ENCODE measurements around the gene CST3. TPM values are rescaled to one million over a fixed set of nuclear protein-coding genes. Genes with fewer than 3 reads are reported as not detected.

Gene CST3
- total and polyA plus RNA-seq, 2 donors: 231 to 465 TPM

GRCh38 chr20:23679133-23680092 is 41.7 kb upstream of the CST3 start:
- Histone ChIP-seq H3K4me3 (ENCODE audit: low read length in 2 of 2) (no peak overlapping the region), H3K36me3 (ENCODE audit: control insufficient read depth in 2 of 2, insufficient read depth in 2 of 2, low read length in 1 of 2) (no peaks in the 10 kb centered on the region), H3K27me3 (ENCODE audit: control insufficient read depth in 2 of 2, insufficient read depth in 1 of 2, low read length in 1 of 2) (no peaks in the 10 kb centered on the region), H3K27ac (ENCODE audit: low read depth in 1 of 2, low read length in 1 of 2) (no peak overlapping the region), H3K4me1 (ENCODE audit: control insufficient read depth in 2 of 2, insufficient read depth in 2 of 2, low read length in 2 of 2) (no peaks in the 10 kb centered on the region), H3K9me3 (ENCODE audit: control insufficient read depth in 2 of 2, insufficient read depth in 1 of 2, low read length in 1 of 2) (no peaks in the 10 kb centered on the region)
- DNase-seq (ENCODE audit: low read depth in 6 of 9, low spot score in 9 of 9): no peak
- WGBS: 96% methylated on average over 7 of the region's 7 CpGs

GRCh38 chr20:23673209-23673608 is 35.5 kb upstream of the CST3 start:
- DNase-seq (ENCODE audit: low read depth in 6 of 9, low spot score in 9 of 9): no peak
- Histone ChIP-seq H3K4me1 (ENCODE audit: control insufficient read depth in 2 of 2, insufficient read depth in 2 of 2, low read length in 2 of 2) (no peaks in the 10 kb centered on the region), H3K9me3 (ENCODE audit: control insufficient read depth in 2 of 2, insufficient read depth in 1 of 2, low read length in 1 of 2) (no peaks in the 10 kb centered on the region), H3K36me3 (ENCODE audit: control insufficient read depth in 2 of 2, insufficient read depth in 2 of 2, low read length in 1 of 2) (no peaks in the 10 kb centered on the region), H3K27me3 (ENCODE audit: control insufficient read depth in 2 of 2, insufficient read depth in 1 of 2, low read length in 1 of 2) (no peaks in the 10 kb centered on the region), H3K27ac (ENCODE audit: low read depth in 1 of 2, low read length in 1 of 2) (no peak overlapping the region), H3K4me3 (ENCODE audit: low read length in 2 of 2) (no peak overlapping the region)
- 88% methylated on average over 1 of the region's 1 CpG for WGBS

- Histone ChIP-seq H3K9me3 (ENCODE audit: control insufficient read depth in 2 of 2, insufficient read depth in 1 of 2, low read length in 1 of 2) (no peaks in the 10 kb centered on the region), H3K4me3 (ENCODE audit: low read length in 2 of 2) (no peak overlapping the region), H3K4me1 (ENCODE audit: control insufficient read depth in 2 of 2, insufficient read depth in 2 of 2, low read length in 2 of 2) (no peaks in the 10 kb centered on the region), H3K27ac (ENCODE audit: low read depth in 1 of 2, low read length in 1 of 2) (no peak overlapping the region), H3K36me3 (ENCODE audit: control insufficient read depth in 2 of 2, insufficient read depth in 2 of 2, low read length in 1 of 2) (no peaks in the 10 kb centered on the region), H3K27me3 (ENCODE audit: control insufficient read depth in 2 of 2, insufficient read depth in 1 of 2, low read length in 1 of 2) (no peaks in the 10 kb centered on the region)
- DNase-seq (ENCODE audit: low read depth in 6 of 9, low spot score in 9 of 9): no peak
- 98% methylated on average over 1 of the region's 1 CpG for WGBS
Observed at GRCh38 chr20:23672158-23672557, 34.4 kb upstream of the CST3 start.

- H3K27me3 ChIP-seq (ENCODE audit: control insufficient read depth in 2 of 2, insufficient read depth in 1 of 2, low read length in 1 of 2): no peaks in the 10 kb centered on the region
- 94% methylated on average over 3 of the region's 3 CpGs for WGBS
- no peaks in the 10 kb centered on the region for H3K4me1 ChIP-seq (ENCODE audit: control insufficient read depth in 2 of 2, insufficient read depth in 2 of 2, low read length in 2 of 2)
- no peaks in the 10 kb centered on the region for H3K36me3 ChIP-seq (ENCODE audit: control insufficient read depth in 2 of 2, insufficient read depth in 2 of 2, low read length in 1 of 2)
- no peaks in the 10 kb centered on the region for H3K9me3 ChIP-seq (ENCODE audit: control insufficient read depth in 2 of 2, insufficient read depth in 1 of 2, low read length in 1 of 2)
- H3K27ac ChIP-seq (ENCODE audit: low read depth in 1 of 2, low read length in 1 of 2): no peak overlapping the region
- no peak for DNase-seq (ENCODE audit: low read depth in 6 of 9, low spot score in 9 of 9)
- no peak overlapping the region for H3K4me3 ChIP-seq (ENCODE audit: low read length in 2 of 2)
Observed at GRCh38 chr20:23671479-23671878, 33.7 kb upstream of the CST3 start.

- no peak overlapping the region for H3K4me3 ChIP-seq (ENCODE audit: low read length in 2 of 2)
- 29% methylated on average over 1 of the region's 1 CpG for WGBS
- no peaks in the 10 kb centered on the region for H3K27me3 ChIP-seq (ENCODE audit: control insufficient read depth in 2 of 2, insufficient read depth in 1 of 2, low read length in 1 of 2)
- H3K4me1 ChIP-seq (ENCODE audit: control insufficient read depth in 2 of 2, insufficient read depth in 2 of 2, low read length in 2 of 2): no peaks in the 10 kb centered on the region
- no peaks in the 10 kb centered on the region for H3K36me3 ChIP-seq (ENCODE audit: control insufficient read depth in 2 of 2, insufficient read depth in 2 of 2, low read length in 1 of 2)
- no peaks in the 10 kb centered on the region for H3K9me3 ChIP-seq (ENCODE audit: control insufficient read depth in 2 of 2, insufficient read depth in 1 of 2, low read length in 1 of 2)
- DNase-seq (ENCODE audit: low read depth in 6 of 9, low spot score in 9 of 9): no peak
- no peak overlapping the region for H3K27ac ChIP-seq (ENCODE audit: low read depth in 1 of 2, low read length in 1 of 2)
Observed at GRCh38 chr20:23670361-23670760, 32.6 kb upstream of the CST3 start.

GRCh38 chr20:23669866-23670265 is 32.1 kb upstream of the CST3 start:
- no peaks in the 10 kb centered on the region for H3K4me1 ChIP-seq (ENCODE audit: control insufficient read depth in 2 of 2, insufficient read depth in 2 of 2, low read length in 2 of 2)
- no peaks in the 10 kb centered on the region for H3K36me3 ChIP-seq (ENCODE audit: control insufficient read depth in 2 of 2, insufficient read depth in 2 of 2, low read length in 1 of 2)
- no peaks in the 10 kb centered on the region for H3K27me3 ChIP-seq (ENCODE audit: control insufficient read depth in 2 of 2, insufficient read depth in 1 of 2, low read length in 1 of 2)
- DNase-seq (ENCODE audit: low read depth in 6 of 9, low spot score in 9 of 9): no peak
- H3K4me3 ChIP-seq (ENCODE audit: low read length in 2 of 2): no peak overlapping the region
- H3K9me3 ChIP-seq (ENCODE audit: control insufficient read depth in 2 of 2, insufficient read depth in 1 of 2, low read length in 1 of 2): no peaks in the 10 kb centered on the region
- H3K27ac ChIP-seq (ENCODE audit: low read depth in 1 of 2, low read length in 1 of 2): no peak overlapping the region
- 95% methylated on average over 7 of the region's 7 CpGs for WGBS

- Histone ChIP-seq H3K9me3 (ENCODE audit: control insufficient read depth in 2 of 2, insufficient read depth in 1 of 2, low read length in 1 of 2) (no peaks in the 10 kb centered on the region), H3K27me3 (ENCODE audit: control insufficient read depth in 2 of 2, insufficient read depth in 1 of 2, low read length in 1 of 2) (no peaks in the 10 kb centered on the region), H3K4me1 (ENCODE audit: control insufficient read depth in 2 of 2, insufficient read depth in 2 of 2, low read length in 2 of 2) (no peaks in the 10 kb centered on the region), H3K36me3 (ENCODE audit: control insufficient read depth in 2 of 2, insufficient read depth in 2 of 2, low read length in 1 of 2) (no peaks in the 10 kb centered on the region), H3K4me3 (ENCODE audit: low read length in 2 of 2) (no peak overlapping the region), H3K27ac (ENCODE audit: low read depth in 1 of 2, low read length in 1 of 2) (no peak overlapping the region)
- 100% methylated on average over 1 of the region's 1 CpG for WGBS
- no peak for DNase-seq (ENCODE audit: low read depth in 6 of 9, low spot score in 9 of 9)
Observed at GRCh38 chr20:23669327-23669726, 31.6 kb upstream of the CST3 start.

GRCh38 chr20:23668477-23668951 is 30.8 kb upstream of the CST3 start:
- DNase-seq (ENCODE audit: low read depth in 6 of 9, low spot score in 9 of 9): peak; percentile 16 to 75 (median 46)
- 7% methylated on average over 4 of the region's 4 CpGs for WGBS

GRCh38 chr20:23667666-23668065 is 29.9 kb upstream of the CST3 start:
- Histone ChIP-seq H3K9me3 (ENCODE audit: control insufficient read depth in 2 of 2, insufficient read depth in 1 of 2, low read length in 1 of 2) (no peaks in the 10 kb centered on the region), H3K4me1 (ENCODE audit: control insufficient read depth in 2 of 2, insufficient read depth in 2 of 2, low read length in 2 of 2) (no peaks in the 10 kb centered on the region), H3K27me3 (ENCODE audit: control insufficient read depth in 2 of 2, insufficient read depth in 1 of 2, low read length in 1 of 2) (no peaks in the 10 kb centered on the region), H3K36me3 (ENCODE audit: control insufficient read depth in 2 of 2, insufficient read depth in 2 of 2, low read length in 1 of 2) (no peaks in the 10 kb centered on the region), H3K27ac (ENCODE audit: low read depth in 1 of 2, low read length in 1 of 2) (no peak overlapping the region), H3K4me3 (ENCODE audit: low read length in 2 of 2) (no peak overlapping the region)
- no peak for DNase-seq (ENCODE audit: low read depth in 6 of 9, low spot score in 9 of 9)
- 95% methylated on average over 7 of the region's 7 CpGs for WGBS

More at GRCh38 chr20:23668477-23668951, 30.8 kb upstream of the CST3 start:
- no peaks in the 10 kb centered on the region for H3K27me3 ChIP-seq (ENCODE audit: control insufficient read depth in 2 of 2, insufficient read depth in 1 of 2, low read length in 1 of 2)
- H3K27ac ChIP-seq (ENCODE audit: low read depth in 1 of 2, low read length in 1 of 2): no peak overlapping the region
- H3K4me1 ChIP-seq (ENCODE audit: control insufficient read depth in 2 of 2, insufficient read depth in 2 of 2, low read length in 2 of 2): no peaks in the 10 kb centered on the region
- no peak overlapping the region for H3K4me3 ChIP-seq (ENCODE audit: low read length in 2 of 2)
- H3K36me3 ChIP-seq (ENCODE audit: control insufficient read depth in 2 of 2, insufficient read depth in 2 of 2, low read length in 1 of 2): no peaks in the 10 kb centered on the region
- H3K9me3 ChIP-seq (ENCODE audit: control insufficient read depth in 2 of 2, insufficient read depth in 1 of 2, low read length in 1 of 2): no peaks in the 10 kb centered on the region
